NCI-H2171 treated with DMSO at 0.1 percent for 48 hours (cell line): Measurements from ENCODE around the gene PTF1A.

Experiments
- DNase-seq: peaks from one replicate; lab custom pipeline; 2025; lab: John Stamatoyannopoulos, UW

PTF1A gene

DNA sequence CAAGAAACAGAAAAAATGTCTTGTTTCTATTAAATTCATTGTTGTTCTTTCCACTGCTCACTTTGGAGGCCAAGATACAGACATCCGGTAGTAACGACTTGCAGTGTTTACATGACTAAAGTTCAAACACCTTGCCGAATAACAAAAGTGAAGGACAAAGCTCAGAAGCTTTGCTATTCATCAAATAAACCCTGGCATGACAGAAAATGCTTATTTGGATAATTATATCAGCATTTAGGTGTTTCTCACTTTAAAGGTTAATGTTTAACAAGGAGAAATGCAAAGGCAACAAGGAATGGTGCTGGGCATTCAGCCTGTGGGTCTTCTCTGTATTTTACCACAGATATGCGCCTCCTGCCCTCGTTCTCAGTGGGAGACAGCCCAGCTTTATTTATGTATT lies 5.4 kb upstream of the PTF1A start:
- DNase-seq, result no peak

DNA sequence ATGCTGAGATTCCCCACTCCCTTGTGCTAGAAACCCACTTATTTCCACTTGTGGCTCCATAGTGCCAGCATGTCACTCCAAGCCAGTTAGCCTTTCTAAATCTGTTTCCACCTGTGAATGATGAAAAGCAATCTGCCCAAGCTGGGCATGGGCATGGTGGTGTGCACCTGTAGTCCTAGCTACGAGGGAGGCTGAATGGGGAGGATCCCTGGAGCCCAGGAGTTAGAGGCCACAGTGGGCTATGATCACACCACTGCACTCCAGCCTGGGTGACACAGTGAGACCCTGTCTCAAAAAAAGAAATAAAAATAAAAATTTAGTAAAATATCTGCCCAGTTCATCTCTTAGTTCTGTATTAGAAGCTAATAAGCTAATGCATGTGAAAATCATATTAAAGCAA lies 5.0 kb upstream of the PTF1A start:
- no peak for DNase-seq

DNA sequence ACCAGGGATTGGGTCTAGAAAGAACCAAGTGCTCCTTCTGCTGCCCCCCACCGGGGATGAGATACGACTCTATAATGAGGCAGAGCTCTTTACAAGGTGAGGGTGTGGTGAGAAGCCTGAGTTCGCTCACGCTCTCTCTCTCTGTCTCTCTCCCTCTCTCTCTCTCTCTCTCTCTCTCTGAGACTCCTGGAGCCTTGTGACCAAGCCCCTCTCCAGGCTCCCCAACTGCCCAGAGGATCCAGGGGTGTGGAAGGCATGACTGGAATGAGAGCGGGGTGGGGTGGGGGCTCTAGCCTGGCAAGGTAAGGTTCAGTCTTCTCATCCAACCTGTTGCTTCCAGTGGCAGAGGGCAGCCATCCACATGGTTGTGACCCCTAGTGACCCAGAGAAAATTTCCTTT lies 3.1 kb upstream of the PTF1A start:
- DNase-seq, result no peak

DNA sequence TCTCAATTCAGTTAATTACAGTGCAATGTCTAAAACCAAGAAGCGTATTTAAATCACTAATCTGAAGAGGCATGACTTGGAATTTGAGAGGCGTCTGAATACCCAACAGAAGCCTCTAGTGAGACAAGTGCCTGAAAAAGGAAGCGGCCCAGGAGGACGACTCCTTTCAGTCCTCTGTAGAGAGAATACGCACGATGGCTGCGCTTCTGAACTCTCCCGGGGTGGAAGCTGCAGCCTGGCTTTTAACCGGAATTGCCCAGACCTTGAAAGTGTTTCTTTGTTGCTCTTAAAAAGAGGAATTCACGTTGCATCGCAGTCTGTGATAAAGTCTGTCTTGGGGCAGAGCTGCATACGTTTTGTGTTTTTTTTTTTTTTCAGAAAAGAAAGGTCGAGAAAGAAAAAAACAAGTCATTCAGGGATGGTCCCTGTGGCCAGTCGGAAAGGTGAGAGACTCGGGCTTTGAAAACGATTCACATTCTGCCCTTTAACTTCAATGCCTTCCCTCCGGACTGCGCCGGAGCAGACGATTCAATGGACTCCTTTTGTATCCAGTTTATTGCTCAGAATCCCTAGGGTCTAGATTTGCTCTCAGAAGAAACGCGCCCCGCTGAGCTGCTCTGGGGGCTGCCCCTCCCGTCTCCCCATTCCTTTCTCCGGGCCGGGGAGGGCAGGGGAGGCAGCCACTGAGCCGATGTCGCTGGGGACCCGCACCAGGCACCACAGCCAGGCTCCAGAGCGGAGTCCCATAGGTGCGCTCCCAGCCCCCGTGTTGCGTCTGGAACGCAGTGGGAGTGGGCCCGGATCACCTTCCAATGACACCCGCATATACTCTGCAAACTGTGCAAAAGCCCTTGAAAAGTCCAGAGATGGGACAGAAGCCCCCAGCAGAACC lies 994 bp upstream of the PTF1A start:
- DNase-seq, result no peak

DNA sequence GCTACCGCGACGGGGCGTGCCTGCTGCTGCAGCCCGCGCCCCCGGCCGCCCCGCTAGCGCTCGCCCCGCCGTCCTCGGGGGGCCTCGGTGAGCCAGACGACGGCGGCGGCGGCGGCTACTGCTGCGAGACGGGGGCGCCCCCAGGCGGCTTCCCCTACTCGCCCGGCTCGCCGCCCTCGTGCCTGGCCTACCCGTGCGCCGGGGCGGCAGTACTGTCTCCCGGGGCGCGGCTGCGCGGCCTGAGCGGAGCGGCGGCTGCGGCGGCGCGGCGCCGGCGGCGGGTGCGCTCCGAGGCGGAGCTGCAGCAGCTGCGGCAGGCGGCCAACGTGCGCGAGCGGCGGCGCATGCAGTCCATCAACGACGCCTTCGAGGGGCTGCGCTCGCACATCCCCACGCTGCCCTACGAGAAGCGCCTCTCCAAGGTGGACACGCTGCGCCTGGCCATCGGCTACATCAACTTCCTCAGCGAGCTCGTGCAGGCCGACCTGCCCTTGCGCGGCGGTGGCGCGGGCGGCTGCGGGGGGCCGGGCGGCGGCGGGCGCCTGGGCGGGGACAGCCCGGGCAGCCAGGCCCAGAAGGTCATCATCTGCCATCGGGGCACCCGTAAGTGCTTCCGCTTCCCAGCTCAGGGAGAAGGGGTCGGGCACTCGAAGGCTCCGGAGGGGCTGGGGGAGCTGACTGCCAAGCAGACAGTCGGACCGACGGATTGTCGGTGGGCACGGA lies 761 bp downstream of the PTF1A start:
- peak; percentile 14 for DNase-seq

DNA sequence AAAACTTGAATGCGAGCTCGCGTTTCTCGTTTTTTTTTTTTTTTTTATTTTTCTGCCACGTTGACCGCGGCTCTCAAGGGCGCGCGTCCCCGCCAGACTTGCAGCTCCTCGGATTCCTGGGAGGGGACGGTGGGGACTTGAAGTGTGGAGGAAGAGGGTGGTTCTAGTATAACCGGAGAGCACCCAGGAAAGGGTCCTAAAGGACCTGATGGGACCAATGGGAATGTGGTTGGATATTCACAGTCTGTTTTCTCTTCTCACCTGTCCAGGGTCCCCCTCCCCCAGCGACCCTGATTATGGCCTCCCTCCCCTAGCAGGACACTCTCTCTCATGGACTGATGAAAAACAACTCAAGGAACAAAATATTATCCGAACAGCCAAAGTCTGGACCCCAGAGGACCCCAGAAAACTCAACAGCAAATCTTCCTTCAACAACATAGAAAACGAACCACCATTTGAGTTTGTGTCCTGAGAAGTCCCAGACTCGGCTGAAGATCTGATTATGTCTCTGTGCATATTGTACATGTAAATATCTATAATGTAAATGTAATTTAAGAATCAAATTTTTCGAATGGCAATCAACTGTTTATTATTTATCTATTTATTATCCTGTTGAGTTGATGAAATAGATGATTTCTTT lies 1.4 kb downstream of the PTF1A start:
- no peak for DNase-seq

DNA sequence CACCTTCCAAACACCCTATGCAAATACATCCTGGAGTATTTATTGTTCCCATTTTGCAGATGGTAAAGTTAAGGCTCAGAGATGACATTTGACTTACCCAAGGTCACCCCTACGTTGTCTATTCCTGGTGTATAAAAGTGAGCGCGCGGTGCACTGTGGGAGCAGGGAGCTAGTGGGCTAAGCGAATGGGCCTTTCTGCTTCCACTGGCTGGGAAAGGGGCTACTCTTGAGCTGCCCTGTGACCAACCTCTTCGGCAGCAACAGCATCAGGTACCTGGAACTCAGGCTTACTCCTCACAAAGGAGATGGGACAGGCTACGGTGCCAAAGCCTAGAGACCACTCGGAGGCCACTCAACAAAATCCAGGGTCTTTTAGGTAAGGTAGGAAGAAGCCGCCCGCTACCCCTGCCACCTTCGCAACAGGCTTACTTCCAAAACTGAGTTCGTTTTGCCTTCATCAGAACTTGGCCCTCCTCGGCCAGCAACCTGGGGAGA lies 2.4 kb downstream of the PTF1A start:
- no peak for DNase-seq

DNA sequence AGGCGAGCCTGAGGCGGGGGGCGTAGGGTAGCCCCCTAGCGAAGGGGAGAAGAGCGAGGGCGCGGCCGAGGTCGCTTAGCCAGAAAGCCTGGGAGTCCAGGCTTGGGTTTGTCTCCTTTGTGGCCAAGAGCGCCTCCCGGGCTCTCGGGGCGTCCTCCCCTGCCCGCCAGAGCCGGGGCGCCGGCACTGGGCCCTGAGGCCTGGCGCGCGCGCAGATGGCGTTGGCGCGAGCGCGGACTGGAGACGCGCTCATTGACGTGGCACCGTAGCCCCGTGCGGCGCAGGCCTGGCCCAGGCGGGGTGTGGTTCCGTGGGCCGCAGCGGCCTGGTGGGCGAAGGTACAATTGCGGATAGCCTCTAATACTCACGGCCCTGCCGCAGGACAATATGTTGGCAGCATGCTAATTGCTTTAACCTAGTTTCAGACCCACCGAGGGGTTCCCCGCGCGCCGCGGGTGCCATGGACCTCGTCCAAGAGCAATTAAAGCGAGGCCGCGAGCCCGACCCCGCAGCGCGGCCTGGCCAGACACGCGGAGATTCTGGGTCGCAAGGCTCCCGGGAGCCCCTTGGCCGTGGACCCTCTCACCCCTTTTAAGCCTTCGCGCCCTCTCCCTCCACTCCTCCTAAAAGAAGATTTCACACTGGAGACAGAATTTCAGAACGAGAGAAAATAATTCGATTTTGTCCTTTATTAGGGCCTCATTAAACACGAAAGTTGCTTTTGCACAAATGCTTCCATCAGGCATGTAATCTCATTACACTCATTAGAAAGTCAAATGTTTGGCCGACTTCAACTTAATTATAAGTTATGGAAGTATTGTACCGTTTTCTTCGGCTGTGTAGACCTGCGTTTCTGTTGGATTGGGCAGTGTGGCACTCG lies 3.1 kb downstream of the PTF1A start:
- no peak for DNase-seq

DNA sequence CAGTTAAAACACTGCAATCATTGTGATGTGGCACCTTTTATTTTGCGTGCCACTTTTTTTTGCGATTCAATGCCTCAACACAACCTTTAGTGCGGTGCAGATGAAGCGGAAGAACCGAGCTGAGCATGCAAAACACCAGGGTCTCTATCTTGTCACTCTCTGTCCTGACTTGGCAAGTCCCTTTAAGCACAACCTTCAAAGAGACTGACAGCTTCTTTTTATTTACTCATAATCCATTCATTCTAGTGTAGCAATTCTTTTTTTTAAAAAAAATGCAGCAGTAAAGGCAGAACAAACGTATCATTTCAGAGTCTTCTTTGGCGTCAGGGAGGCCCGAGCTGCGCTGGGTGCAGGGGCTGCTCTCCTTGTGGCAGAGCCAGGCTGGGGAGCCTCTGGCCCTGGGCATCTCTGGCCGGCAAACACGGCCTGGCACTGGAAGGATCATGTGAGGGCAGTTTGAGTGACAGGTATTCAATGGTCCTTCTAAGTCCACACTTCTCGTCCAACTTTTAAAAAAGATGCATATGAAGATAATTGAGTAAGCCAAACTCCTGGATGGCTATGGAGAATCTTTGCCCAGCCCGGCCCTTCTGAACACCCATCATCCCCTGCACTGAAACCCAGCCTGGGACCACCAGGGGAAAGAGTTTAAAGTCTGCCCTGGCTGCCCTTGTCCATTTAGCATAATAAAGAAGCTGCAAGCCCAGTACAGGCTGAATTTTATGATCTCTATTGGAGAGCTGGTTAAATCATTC lies 3.9 kb downstream of the PTF1A start:
- DNase-seq, result no peak

DNA sequence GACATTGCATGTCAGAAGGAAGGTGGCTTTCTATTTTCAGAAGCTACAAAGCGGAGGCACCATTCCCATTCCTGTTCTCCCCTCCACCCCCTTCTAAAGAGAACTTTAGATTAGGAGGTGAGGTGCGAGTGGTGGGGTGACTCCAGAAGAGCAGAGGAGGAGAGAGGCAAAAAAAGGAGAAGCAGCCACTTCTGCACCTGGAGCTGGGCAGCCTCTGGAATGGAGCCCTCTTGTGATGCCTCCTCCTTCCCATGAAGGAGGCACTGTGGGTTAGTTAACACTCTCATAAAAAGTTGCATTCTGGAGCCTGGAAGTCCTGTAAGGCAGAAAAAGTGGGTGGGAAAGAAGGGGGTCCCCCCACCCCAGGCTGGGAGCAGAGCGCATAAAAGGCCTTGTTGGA lies 4.8 kb downstream of the PTF1A start:
- no peak for DNase-seq

DNA sequence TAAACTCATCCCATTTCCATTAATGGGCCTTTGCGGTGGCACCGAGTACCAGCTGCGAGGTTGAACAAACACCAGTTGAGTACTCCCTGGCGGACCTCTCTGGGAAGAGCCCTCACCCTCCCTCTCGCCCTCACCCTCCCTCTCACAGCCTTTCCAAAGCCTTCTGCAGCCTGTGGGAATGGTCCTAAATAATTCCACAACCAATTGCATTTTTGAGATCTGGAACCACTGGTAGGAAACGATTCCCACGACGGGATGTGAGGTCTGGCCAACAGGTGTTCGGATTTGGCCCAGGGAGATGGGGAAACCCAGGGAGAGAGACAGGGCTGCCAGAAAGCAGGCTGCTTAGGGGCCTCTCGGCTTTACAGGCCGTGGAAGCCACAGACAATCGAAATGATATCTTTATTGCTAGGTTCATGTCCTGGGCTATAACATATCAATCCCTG lies 5.3 kb downstream of the PTF1A start:
- DNase-seq, result no peak

DNA sequence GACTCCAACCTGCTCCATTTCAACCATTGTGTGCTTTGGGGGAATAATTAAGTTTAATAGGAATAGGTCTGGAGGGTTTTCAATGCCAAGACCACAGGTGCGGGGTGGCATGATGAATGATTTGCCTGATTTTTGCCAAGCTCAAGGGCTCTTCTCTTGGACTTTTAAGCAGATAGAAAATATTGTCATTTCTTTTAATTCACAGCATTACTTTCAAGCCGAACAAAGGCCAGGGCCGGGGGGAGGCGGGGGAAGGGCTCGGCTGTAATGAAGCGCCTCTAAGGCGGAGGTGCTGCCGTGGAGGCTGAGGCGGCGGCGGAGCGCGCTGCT lies 6.5 kb downstream of the PTF1A start:
- no peak for DNase-seq

DNA sequence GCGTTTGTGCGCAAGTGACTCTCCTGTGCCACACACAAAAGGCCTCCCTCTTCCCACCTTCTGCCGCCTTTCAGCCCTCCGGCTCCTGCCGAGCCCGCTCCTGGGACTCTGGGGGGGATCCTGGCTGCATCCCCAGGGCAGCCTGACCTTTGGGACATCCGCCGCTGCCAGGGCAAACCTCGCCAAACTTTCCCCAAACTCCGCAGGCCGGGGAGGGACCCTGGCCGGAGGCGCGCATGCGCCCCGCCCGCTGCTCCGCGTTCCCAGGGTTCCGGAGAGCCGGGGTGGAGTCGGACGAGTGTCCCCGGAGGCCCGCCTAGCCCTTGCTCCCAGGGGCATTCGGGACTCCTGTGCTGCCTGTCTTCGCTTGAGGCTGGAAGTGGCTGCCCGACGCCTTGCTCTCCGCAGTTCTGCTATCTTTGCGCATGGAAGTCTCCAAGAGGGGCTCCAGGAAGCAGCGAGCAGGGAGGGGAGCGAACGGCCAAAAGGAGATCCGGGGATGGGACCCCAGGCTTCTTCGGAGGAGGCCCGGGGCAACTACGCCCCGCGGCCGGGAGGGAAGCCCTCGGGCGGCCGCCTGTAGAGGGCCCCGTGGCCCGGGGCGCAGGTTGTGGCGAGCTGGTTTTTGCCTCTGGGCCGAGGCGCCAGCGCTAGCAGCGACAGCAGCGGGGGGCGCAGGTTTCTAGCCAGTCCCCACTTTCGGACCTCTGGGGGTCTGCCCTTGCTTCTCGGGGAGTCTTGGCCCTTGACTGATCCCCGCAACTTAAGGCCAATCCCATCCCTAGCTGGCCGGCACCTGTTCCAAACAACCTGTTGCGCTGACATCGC lies 7.0 kb downstream of the PTF1A start:
- DNase-seq, result no peak

DNA sequence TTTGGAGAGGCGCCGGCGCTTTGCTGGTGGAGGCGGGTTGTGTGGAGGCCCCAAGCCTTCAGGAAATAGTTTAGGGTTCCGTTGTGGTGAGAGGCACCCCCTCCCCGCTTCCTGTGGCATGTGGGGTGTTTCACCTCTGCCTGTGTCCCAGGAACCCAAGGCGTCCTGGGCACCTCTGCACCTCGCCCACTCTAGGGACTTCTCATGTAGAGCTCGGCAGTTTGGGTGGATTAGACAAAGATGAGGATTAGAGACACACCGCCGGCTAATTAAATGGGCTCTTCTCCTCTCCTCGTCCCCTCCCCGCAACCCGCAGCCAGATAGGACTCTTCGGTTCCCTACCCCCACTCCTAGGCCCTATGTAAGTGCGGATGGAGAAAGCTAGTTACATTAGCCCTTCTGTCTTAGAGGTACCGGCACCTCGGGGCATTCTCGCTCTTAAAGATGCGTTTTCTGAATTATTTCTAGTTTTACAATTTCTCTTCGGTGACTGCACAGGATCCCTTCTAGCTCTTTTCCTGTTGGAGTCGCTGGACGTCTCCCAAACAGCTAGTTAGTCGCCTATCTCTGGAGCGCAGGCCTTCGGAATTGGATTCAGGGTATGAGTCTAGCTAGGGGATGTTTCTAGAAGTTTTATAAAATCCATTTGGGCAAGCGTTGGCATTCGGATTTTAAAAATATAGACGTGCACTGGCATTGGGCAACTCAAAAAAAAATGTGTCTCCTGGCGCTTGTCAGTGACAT lies 7.8 kb downstream of the PTF1A start:
- DNase-seq, result no peak

DNA sequence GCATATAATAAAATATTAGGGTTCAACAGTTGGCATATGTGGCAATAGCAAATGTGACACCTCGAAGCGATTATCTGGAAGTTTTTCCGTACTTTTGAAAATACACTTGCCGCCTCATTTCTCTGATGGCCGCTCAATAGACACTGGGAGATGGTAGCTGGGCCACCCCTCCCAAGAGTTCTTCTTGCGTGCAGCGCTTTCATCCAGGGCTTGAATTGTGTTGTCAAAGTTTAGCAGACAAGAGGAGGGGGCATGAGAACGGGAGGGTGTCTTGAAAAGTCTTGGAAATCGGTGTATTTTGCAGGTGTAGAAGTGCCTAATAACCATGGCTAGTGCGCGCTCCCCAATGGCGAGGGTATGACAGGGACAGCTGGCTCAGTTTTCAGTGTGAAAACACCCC lies 8.5 kb downstream of the PTF1A start:
- no peak for DNase-seq

DNA sequence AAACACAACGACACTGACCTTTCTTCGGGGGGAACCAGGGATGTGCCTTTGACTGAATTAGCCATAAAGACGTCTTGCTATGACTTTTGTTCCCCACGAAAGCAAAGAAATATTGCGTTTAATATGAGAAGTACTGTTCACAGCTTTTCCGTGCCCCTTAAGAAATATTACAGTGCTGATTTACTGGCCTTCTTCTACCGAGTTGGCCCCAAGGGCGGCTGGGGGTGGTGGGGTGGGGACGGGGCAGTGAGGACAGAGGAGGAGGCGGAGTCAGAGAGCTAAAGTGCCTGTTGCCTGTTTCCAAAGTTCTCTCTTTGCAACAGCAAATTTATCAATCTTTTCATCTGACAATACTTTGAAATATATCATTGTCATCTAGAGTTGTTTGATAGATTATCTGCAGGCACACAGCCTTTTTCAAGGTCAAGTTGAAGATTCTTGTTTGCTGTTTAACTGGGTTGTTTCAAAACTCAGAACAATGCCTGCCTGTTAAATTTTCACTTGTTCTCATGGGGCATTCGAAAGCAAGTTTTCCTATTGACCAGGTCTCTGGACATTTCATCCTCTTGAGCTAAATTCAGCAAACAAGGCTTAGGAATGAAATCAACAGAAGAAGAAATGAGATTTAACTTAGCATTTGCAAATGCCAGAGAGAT lies 9.0 kb downstream of the PTF1A start:
- DNase-seq, result no peak

DNA sequence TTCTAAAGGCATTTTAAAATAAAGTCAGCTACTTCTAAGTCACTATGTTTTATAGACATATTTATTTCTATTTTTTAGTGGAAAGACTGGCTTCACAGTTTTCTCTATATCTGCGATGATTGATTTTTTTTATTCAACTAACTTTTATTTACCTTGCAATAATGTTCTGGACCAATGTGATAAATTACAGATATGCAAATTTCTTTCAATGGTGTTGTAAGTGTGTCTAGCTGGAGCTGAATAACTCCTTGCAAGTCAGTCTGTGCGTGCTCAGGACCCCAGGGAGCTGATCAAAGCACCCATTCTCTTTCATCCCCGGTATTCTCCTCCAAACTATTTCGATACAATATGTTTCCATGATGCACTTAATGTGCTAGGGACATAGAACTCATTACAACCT lies 9.7 kb downstream of the PTF1A start:
- no peak for DNase-seq

DNA sequence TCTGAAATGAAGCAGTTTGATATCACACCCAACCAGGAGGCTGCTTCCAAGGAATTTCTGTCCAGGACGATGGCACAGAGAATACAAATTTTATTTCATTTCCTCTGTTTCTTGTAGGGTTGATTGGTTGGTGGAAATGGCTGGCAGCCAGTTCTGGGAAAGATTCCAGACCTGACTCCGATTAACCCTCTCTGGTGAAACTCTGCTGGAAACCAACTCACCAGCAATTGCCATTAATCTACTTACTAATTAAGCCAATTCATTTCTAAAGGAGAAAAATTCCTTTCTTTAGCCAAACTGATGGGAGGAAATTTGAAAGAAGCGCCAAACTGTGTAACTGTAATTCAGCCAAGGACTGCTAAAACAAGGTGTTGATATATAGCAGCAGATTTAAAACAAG lies 10.7 kb downstream of the PTF1A start:
- no peak for DNase-seq
